Heart left ventricle (tissue), 16 donors: ENCODE results near the gene PEX26. TPM values are rescaled to one million over a fixed set of nuclear protein-coding genes. Genes with fewer than 3 reads are reported as not detected.
"Not testable (repeated sequence)": the region's sequence is repeated elsewhere in the genome, so short reads cannot be mapped to it uniquely, and the experiment has no call there.

ENCODE experiments used
- ATAC-seq, 4 donors: fragments of 200-7000 bp; cut with Tn5 transposase; one replicate each; pipeline ENCODE4 v1.9.1; 2020 to 2022; ENCODE audit warnings: moderate library complexity in 4 of 4, mild to moderate bottlenecking in 3 of 4, moderate number of reproducible peaks in 1 of 4
- DNase-seq, 5 donors: peaks; one replicate each; pipeline ENCODE4 v3.0.0-alpha.2; 2020
- H3K27ac ChIP-seq, 12 donors: fragments of 200-600 bp; sonication (generic) in 4 of 12; one replicate each; pipeline versions ENCODE4 v1.5.0 to v1.8.0; 2016 to 2022; ENCODE audit warnings: mild to moderate bottlenecking in 2 of 12
- H3K27me3 ChIP-seq, 9 donors: fragments of 200-600 bp; sonication (generic) in 2 of 9; one replicate each; pipeline versions ENCODE4 v1.5.1 to v1.8.0; 2016 to 2022; ENCODE audit warnings: mild to moderate bottlenecking in 3 of 9
- H3K36me3 ChIP-seq, 9 donors: fragments of 200-600 bp; sonication (generic) in 2 of 9; one replicate each; pipeline versions ENCODE4 v1.5.0 to v1.8.0; 2018 to 2022; ENCODE audit warnings: mild to moderate bottlenecking in 2 of 9
- H3K4me1 ChIP-seq, 12 donors: fragments of 200-600 bp; sonication (generic) in 4 of 12; one replicate each; pipeline versions ENCODE4 v1.5.0 to v1.8.0; 2016 to 2022; ENCODE audit warnings: mild to moderate bottlenecking in 3 of 12
- H3K4me3 ChIP-seq, 12 donors: fragments of 200-600 bp; sonication (generic) in 4 of 12; one replicate each; pipeline versions ENCODE4 v1.5.0 to v1.8.0; 2017 to 2022; ENCODE audit warnings: mild to moderate bottlenecking in 9 of 12, moderate library complexity in 4 of 12
- H3K9me3 ChIP-seq, 12 donors: fragments of 200-600 bp; sonication (generic) in 4 of 12; one replicate each; pipeline versions ENCODE4 v1.5.0 to v1.8.0; 2016 to 2022; ENCODE audit warnings: mild to moderate bottlenecking in 1 of 12
- POLR2A ChIP-seq, 2 donors: fragments of 450-650 bp; IDR thresholded peaks; one replicate each; pipeline ENCODE4 v1.6.1; 2017; ENCODE audit warnings: antibody characterized with exemption in 2 of 2, mild to moderate bottlenecking in 2 of 2, moderate library complexity in 2 of 2
- WGBS, 4 donors: extraction: QIAGEN DNeasy Blood & Tissue Kit in 2 of 4; methylation state at CpG; one replicate each; pipeline versions ENCODE4 v1.1.5 to v1.1.7; 2013 to 2018; 5-methylcytosine and 5-hydroxymethylcytosine counted together
- intact Hi-C, 10 donors: fragments of 100-400 bp; cut with DNase I; formaldehyde crosslinking; loops; one replicate each; pipeline versions ENCODE4 v1.11.1 to v1.14.2; 2022
- polyA plus RNA-seq, 2 donors: library from polyadenylated mRNA; stranded (reverse); fragments of 200-250 nt; gene quantifications; one replicate each; pipeline ENCODE4 v1.2.3, GENCODE V29; 2013
- total RNA-seq, 9 donors: library from RNA; depleted of rRNA in 2 of 9; stranded (reverse); fragments of >200 nt in 2 of 9; fragmentation: NEBNext Ultra II Directional in 3 of 9; extraction: Animal tissue kit (Norgen Biotek cat#: 25700) in 3 of 9; gene quantifications; one replicate each; pipeline versions ENCODE4 v1.1.0 to v1.2.4, GENCODE V29; 2016 to 2023
- TF ChIP-seq, protein P1 (sequence below), 12 donors: fragments of 200-600 bp; sonication (generic) in 4 of 12; IDR thresholded peaks; one replicate each; pipeline versions ENCODE4 v1.5.0 to v1.8.0; 2018 to 2022; ENCODE audit warnings: antibody characterized with exemption in 12 of 12, mild to moderate bottlenecking in 5 of 12
- donor health status: ischemic (EF 13 %, LVEDD 7.1; RV severe dilation, severe dysfunction).
- donor health status: healthy with polysubstance abuse.
- donor health status: DM: no; HTN: yes; CAD: no.
- donor health status: DM: no; HTN: no; CAD: no.
- donor health status: ischemic (EF 25% LVEDD 6.9; RV normal size, moderate dysfunction).
- donor health status: ischemic (EF 25% LVEDD 5.7; RV mildly dilated, moderate dysfunction).
- donor health status: healthy.
- donor health status: DM: yes; HTN: yes; CAD: no.
- donor health status: ischemic (EF 35%, LVEDD 5.7; RV mildly dilated, moderate dysfunction).
- donor health status: nonischemic (EF 11% LVEDD 7.7; RV severe dilation, severe dysfunction).
- donor health status: DM: yes; HTN: yes; CAD: no.
- donor health status: PGD.
- donor health status: ischemic (EF 29% LVEDD 5.4; RV normal size, mild dysfunction).
- donor health status: nonischemic (EF 23%, LVEDD 6.1; RV moderate dilation, normal function).

The PEX26 gene
- total and polyA plus RNA-seq, 11 donors = 11.7 to 27.3 (median 21.9) TPM

DNA sequence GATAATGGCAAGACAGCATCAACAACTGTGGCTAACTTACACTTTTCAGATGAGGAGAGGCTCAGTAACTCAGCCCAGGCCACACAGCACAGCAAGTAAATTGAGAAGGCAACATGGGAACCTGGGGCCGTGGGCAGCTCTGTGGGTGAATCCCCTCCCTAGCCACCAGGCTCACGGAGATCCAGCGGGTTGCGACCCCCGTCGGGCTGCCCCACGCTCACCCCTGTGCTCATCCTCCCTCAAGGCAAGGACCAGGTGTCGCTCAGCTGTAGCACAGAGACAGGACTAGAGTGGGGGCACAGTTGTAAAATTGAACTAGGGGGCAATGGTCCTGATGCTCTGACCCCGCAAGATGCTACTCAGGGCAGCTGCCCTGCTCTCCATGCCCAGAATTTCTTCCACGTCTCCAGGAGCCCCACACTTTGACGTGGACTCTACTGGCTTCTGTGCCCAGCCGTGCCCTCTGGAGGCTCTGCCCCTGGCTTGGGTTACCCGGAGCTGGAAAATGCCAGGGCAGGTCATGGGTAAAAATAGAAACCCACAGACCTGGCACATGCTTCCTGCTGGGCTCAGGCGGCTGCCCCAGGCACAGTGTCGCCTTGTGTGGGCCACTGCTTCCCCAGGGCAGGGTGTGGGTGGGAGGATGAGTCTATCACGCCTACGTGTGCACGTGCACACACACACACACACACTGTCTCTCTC, 41.8 kb downstream of the PEX26 start:
- Histone ChIP-seq H3K4me3 (no peak overlapping the region), H3K4me1 (peaks cover 0 to 75% (median 21%) of the 10 kb centered on the region in 12 donors), H3K27ac (peak overlapping the region; percentile 51 to 91 (median 84)), H3K27me3 (no peaks in the 10 kb centered on the region), H3K36me3 (peaks cover 0 to 22% (median 4%) of the 10 kb centered on the region in 9 donors), H3K9me3 (no peaks in the 10 kb centered on the region)
- intact Hi-C loops = no loop called here
- ATAC-seq = peak; percentile 86 to 92 (median 88)
- TF ChIP-seq POLR2A (IDR thresholded peaks at IDR 0.05) = peak in 1 of 2 donors; percentile 20
- TF ChIP-seq, protein P1, sequence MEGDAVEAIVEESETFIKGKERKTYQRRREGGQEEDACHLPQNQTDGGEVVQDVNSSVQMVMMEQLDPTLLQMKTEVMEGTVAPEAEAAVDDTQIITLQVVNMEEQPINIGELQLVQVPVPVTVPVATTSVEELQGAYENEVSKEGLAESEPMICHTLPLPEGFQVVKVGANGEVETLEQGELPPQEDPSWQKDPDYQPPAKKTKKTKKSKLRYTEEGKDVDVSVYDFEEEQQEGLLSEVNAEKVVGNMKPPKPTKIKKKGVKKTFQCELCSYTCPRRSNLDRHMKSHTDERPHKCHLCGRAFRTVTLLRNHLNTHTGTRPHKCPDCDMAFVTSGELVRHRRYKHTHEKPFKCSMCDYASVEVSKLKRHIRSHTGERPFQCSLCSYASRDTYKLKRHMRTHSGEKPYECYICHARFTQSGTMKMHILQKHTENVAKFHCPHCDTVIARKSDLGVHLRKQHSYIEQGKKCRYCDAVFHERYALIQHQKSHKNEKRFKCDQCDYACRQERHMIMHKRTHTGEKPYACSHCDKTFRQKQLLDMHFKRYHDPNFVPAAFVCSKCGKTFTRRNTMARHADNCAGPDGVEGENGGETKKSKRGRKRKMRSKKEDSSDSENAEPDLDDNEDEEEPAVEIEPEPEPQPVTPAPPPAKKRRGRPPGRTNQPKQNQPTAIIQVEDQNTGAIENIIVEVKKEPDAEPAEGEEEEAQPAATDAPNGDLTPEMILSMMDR (IDR thresholded peaks at IDR 0.05) = no peak
- 62 to 70% (median 69%) methylated on average over 15 to 18 of the region's 18 CpGs for WGBS, 4 donors
- peak; percentile 63 to 86 (median 71) for DNase-seq

DNA sequence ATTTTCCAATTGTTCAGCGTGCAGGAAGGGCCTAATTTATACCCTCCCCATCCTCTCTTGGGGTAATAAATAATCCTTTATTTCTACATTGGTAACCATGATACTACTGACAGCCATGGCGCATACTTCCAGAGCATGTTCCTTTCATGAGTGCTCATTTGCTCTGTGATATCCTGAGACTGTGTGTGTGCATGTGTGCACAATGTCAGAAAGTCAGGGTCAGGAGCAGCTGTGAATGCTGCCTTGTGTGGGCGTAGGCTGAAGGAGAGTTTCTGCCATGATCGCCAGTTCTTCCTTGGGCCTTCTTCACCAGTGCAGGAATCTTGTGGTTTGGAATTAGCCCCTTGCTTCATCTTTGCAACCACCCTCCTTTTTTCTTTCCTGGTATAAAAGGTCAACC, 43.1 kb downstream of the PEX26 start:
- H3K36me3 ChIP-seq = peaks cover 0 to 29% (median 10%) of the 10 kb centered on the region in 9 donors
- peaks cover 0 to 62% (median 15%) of the 10 kb centered on the region in 12 donors for H3K4me1 ChIP-seq
- intact Hi-C loops = no loop called here
- H3K27ac ChIP-seq = peak overlapping the region in 7 of 12 donors; percentile 35 to 91 (median 86)
- ATAC-seq = no peak
- no peak for TF ChIP-seq POLR2A (IDR thresholded peaks at IDR 0.05)
- TF ChIP-seq, protein P1 (IDR thresholded peaks at IDR 0.05) = no peak
- H3K9me3 ChIP-seq = no peaks in the 10 kb centered on the region
- H3K27me3 ChIP-seq = no peaks in the 10 kb centered on the region
- WGBS, 4 donors = 87 to 92% (median 89%) methylated on average over 4 of the region's 4 CpGs
- DNase-seq = no peak
- no peak overlapping the region for H3K4me3 ChIP-seq

DNA sequence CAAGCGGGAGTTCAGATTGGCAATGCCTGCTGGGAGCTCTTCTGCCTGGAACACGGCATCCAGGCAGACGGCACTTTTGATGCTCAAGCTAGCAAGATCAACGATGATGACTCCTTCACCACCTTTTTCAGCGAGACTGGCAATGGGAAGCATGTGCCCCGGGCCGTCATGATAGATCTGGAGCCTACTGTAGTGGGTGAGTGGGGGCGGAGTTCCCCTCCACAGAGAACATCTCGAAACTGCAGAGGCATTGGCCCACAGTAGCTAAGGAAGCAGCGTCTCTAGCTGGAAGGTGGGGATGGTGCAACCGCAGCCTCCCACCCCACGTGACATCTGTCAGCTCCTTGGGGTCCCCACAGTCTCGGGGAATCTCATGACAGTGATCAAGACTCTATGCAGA, 43.7 kb downstream of the PEX26 start:
- Histone ChIP-seq H3K27ac (peak overlapping the region in 4 of 12 donors; percentile 84 to 91 (median 88)), H3K4me1 (peaks cover 0 to 56% (median 14%) of the 10 kb centered on the region in 12 donors), H3K9me3 (no peaks in the 10 kb centered on the region), H3K36me3 (peaks cover 0 to 33% (median 16%) of the 10 kb centered on the region in 9 donors), H3K27me3 (no peaks in the 10 kb centered on the region), H3K4me3 (no peak overlapping the region)
- intact Hi-C loops = no loop called here
- TF ChIP-seq, protein P1 (IDR thresholded peaks at IDR 0.05) = no peak
- TF ChIP-seq POLR2A (IDR thresholded peaks at IDR 0.05) = no peak
- 78 to 88% (median 84%) methylated on average over 11 to 13 of the region's 13 CpGs for WGBS, 4 donors
- DNase-seq (no peak), ATAC-seq (no peak)

DNA sequence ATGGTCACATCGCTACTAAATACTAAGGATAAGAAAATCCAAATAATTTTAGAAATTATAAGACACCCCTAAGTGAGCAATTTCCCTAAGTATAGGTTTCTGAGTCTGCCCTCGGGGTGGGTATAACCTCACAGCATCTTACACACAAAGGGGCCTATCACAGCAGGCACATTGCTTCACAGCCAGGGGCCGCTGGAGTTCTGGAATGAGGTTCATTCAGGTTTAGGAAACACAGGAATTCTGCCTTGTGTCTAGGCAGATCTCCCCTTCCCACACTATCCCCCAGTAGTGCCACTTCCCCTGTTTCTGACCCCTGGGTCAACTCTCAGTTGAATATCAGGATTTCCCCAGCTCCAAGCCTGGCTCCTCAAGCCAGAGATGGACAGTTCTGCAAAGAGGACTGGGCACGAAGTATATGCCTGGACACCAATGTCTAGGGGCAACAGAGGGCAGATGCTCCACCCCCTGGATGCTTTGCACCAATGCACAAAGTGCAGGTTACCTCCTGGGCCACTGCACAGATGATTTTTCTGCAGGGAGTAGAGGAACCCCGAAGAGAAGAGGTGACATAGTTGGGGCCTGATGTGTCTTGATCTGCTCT, 44.3 kb downstream of the PEX26 start:
- TF ChIP-seq, protein P1 (IDR thresholded peaks at IDR 0.05) = no peak
- TF ChIP-seq POLR2A (IDR thresholded peaks at IDR 0.05) = no peak
- no peak for ATAC-seq
- peaks cover 0 to 38% (median 22%) of the 10 kb centered on the region in 9 donors for H3K36me3 ChIP-seq
- H3K9me3 ChIP-seq = no peaks in the 10 kb centered on the region
- DNase-seq = no peak
- 80 to 85% (median 83%) methylated on average over 5 of the region's 5 CpGs for WGBS, 4 donors
- peaks cover 0 to 50% (median 12%) of the 10 kb centered on the region in 12 donors for H3K4me1 ChIP-seq
- no peak overlapping the region for H3K27ac ChIP-seq
- intact Hi-C loops = no loop called here
- no peak overlapping the region for H3K4me3 ChIP-seq
- no peaks in the 10 kb centered on the region for H3K27me3 ChIP-seq

DNA sequence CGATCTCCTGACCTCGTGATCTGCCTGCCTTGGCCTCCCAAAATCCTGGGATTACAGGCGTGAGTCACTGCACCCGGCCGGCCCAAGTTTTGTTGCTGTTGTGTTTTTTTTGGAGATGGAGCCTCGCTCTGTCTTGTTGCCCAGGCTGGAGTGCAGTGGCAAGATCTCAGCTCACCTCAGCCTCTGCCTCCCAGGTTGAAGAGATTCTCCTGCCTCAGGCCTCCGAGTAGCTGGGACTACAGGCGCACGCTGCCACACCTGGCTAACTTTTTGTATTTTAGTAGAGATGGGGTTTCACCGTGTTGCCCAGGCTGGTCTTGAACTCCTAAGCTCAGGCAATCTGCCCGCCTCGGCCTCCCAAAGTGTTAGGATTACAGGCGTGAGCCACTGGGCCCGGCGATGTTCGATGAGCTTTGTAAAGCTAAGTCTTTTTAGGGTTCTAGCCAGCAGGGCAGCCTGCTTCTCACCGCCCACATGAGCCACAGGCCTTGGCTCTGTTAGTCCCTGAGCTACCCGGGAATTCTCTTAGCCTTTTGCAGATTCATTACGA, 45.8 kb downstream of the PEX26 start:
- H3K27me3 ChIP-seq, H3K27ac ChIP-seq, ATAC-seq, H3K9me3 ChIP-seq, intact Hi-C loops, H3K4me3 ChIP-seq, DNase-seq: not testable (repeated sequence)
- H3K4me1 ChIP-seq = peaks cover 0 to 37% (median 9%) of the 10 kb centered on the region in 12 donors
- 92 to 96% (median 95%) methylated on average over 19 of the region's 19 CpGs for WGBS, 4 donors
- peaks cover 0 to 47% (median 27%) of the 10 kb centered on the region in 9 donors for H3K36me3 ChIP-seq
